ENCODE measurements around the gene MORC2.

MORC2 gene

DNA sequence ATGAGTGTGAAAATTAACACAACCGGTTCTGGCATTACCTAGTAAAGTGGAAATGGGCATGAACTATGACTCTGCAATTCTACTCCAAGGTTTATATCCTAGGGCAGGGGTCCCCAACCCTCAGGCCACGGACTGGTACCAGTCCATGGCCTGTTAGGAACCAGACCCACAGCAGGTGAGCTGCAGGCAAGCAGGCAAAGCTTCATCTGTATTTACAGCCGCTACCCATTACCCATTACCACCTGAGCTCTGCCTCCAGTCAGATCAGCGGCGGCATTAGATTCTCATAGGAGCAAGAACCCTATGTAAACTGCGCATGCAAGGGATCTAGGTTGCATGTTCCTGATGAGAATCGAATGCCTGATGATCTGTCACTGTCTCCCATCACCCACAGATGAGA is 49.8 kb downstream of the MORC2 start:
- DNase-seq, result no peak

DNA sequence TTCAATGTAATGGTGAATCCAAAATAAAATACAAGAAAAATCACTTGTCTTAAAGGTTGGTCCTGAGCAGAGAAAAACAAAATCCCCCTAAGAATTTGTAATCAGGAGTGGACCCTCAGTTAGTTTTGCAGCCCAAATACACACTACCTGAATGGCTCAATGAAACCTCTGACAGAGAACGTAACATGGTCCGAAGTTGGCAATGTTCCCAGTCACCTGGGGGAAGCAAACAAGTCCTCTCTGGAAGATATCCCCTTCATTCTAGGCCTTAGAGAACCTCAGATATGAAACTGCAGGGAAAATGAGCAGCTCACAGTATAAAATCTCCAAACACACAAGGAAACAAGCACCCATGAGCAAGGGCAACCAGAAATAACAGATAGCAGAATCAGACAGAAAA is 58.2 kb downstream of the MORC2 start:
- no peak for DNase-seq

DNA sequence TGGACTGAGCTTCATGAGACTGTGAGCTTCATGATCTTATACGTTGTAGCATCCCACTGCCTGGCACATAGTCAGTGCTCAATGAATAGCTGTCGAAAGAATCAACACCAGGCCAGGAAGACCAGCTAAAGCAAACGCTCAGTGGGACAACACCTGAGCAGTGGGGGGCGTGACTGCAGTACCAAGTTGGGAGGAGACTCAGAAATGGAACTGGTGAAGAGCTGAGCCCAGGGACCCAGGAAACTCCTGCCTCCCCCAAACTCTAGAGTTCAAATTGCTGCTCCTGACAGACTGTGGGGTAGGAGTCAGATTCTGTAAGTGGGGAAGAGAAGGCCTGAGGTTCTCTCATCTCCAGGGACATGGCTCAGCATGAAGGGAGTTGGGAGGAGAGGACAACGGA is 59.3 kb downstream of the MORC2 start:
- no peak for DNase-seq

DNA sequence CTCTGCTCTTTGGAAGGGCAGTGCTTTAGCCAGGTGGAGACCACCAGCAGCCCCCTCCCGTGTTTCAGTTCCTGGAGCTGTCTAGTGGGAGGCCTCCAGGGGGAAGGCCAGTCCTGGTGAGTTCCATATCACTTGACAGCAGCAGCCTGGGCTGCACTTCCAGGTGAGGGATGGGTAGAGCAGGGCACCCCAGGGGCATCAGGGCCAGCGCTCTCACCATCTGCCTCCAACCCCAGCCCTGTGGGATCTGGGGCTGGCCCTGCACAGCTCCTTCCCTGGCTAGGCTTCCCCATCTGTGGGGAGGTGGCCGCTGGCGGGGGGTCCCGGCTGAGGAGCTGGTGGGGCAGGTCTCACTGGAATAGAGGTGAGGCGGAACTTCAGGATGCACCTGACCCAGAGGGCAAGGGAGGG is 60.5 kb downstream of the MORC2 start:
- DNase-seq, result no peak

DNA sequence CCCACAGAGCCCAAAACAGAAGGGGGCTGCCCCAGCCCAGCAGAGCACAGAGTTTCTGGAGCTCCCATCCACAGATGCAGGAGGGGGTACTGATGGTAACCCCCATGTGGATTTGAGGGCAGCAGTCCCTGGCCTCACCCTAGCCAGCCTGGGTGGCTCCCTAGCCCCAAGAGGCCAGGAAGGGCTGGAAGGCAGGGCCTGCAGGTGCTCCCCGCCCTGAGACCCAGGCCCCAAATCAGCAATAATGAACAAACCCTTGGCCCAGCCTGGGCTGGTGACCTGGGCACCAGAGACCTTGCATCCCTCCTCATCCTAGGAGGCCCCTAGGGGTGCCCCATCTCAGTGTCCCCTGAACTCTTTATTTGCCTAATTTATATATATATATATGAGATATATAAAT is 61.6 kb downstream of the MORC2 start:
- DNase-seq, result no peak

DNA sequence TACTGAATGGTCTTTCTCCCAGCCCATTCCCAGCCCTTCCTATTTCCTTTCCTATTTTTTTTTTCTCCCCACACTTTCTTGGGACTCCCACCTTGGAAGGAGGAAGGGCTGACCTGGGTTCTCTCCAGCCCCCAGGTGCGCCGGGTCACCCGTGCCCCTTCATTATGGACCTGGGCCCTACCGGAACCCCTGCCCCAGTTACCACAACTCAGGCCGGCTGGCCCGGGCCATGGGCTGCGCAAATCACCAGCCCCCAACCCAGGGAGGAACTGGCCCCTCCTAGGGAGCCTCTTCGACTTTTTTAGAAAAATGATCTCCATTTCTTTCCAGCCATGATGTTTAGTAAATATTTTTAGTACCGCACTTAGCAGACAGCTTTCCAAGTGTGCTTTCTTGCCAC is 62.2 kb downstream of the MORC2 start:
- no peak for DNase-seq

DNA sequence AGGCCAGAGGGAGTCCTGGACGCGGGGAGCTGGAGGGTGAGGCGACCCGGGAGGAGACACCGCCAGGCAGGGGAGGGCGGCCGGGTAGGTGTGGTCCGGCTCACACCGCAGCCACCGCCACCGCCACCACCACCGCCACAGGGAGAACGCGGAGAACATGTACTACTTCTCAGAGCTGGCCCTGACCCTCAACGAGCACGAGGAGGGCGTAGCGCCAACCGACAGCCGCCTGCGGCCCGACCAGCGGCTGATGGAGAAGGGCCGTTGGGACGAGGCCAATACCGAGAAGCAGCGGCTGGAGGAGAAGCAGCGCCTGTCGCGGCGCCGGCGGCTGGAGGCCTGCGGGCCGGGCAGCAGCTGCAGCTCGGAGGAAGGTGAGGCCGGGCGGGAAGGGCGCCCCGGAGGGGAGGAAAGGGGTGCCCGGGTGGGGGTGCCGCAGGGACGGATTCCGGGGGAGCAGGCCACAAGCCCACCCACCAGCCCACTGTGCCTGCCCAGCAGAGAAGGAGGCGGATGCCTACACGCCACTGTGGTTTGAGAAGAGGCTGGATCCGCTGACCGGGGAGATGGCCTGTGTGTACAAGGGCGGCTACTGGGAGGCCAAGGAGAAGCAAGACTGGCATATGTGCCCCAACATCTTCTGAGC is 62.8 kb downstream of the MORC2 start:
- DNase-seq, result no peak

DNA sequence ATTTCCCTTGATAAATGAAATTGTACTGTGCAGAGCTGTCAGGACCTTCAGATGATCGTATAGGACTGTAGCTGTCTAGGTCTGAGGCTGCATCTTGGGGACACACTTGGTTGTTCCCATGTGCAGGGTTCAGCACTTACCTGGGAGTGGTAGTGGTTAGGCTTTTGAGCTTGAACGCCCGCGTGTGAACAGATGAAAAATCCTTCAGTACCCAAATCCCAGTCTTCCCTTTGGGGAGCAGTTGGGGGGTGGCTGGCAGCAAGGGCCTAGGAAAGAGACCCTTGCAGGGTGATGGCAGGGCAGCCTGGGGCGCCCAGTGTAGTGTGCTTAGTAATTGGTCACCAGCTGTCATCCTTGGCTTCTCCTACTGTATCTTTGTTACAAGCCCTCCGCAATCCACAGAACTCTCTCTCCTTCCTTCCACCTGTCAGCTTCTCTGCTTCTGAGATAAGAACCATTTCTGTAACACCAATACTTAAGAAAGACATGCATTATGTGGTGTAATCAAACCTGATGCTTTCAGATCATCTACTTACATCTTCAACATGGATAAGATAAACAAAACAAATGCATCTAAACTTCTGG is 64.6 kb downstream of the MORC2 start:
- DNase-seq, result no peak

DNA sequence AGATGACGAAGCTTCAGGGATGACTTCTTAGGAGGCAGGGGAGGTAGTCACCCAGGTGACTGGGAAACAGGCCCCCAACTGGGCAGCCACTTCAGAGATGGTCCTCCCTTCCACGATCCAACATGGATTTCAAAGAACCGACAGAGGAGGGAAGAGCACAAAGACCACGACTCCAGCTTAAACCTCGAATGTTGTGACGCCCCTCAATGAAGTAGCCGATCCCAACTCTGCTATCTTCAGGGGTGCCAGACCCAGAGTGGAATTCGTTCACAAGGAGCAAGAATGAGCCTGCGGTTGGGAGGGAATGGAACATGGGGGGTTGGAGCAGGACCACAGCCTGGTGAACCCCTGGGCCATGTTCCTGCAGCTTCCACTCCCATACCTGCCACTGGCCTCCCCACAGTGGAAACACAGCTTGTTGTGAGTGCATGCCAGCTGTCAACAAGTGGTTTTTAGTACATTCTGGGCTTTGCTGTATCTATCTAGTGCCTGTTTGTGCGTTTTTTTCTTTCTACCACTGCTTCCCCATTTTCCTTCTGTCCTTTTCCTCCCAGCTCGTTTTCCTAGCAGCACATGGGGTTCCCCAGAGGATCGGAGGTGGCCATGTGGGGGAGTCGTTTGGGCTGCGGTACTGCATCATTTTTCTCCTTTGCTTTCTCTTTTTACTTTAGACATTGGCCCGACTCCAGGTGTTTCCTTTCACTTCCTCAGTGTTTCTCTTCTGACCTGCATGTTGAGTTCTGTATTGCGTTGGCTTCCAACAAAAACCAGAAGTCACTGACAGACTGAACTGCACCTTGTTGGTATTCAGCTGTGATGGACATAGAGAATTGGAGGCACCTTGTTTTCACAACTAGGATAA is 65.8 kb downstream of the MORC2 start:
- no peak for DNase-seq

DNA sequence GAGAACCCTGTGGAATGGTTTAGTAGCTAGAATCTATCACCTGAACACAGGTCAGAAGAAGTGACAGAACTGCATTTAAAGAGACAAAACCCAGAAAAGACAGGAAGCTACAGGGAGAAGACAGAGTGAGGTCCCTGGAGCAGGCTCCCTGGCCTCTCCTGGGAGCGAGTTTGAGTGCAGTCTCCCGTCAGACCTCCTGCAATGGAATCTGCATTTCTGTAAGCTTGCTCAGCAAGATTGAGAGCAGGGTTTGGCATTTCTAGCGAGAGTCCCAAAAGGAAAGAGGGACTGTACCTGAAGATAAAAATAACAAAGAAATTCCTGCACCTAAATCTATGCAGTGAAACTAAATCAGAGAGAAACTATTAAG is 74.2 kb downstream of the MORC2 start:
- DNase-seq, result peak; percentile 19

DNA sequence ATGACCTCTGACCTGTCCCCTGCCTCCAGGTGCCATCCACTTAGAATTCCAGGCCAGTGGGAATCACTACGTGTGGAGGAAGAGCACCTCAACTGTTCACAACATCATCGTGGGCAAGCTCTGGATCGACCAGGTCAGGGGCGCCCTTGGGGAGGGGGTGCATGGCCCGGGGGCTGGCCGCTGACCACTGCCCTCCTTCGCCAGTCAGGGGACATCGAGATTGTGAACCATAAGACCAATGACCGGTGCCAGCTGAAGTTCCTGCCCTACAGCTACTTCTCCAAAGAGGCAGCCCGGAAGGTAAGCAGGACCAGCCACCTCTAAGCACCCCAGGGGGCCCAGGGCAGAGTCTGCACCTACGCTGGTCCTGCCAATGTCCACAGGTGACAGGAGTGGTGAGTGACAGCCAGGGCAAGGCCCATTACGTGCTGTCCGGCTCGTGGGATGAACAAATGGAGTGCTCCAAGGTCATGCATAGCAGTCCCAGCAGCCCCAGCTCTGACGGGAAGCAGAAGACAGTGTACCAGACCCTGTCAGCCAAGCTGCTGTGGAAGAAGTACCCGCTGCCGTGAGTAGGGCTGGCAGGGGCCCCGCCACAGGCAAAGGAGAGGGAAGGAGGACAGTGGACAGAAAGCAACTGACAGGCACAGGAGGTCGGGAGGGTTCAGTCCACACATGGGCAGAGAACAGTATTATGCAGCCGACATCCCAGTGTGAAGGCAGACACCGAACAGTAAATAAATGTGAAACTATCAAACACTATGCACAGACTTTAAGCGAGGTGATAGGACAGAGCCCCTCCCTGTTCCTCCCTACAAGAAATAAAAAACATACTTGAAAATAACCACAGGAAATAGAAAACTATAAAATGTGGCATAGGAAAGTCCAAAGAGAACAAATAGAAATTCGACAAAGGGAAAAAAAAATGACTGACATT is 74.9 kb downstream of the MORC2 start:
- no peak for DNase-seq

DNA sequence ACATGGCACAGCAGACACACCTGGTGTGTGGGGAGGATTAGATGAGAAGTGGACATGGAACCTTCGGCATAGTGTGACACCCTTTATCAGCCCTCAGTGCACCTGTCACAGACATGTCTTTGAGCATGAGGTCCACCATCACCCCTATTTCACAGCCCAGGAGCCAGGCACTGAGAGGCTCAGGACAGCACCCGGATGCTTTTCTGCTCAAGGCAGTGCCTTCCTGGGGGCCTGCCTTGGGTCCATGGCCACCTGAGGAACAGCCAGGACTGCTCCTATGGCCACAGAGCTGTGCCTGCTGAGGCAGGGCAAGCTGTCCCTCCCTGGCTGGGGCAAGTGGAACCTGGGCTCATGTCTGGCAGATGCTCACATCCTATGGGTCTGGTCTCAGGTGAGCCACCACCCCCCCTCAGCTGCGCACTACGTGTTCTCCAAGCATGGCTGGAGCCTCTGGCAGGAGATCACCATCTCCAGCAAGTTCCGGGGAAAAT is 75.8 kb downstream of the MORC2 start:
- no peak for DNase-seq

DNA sequence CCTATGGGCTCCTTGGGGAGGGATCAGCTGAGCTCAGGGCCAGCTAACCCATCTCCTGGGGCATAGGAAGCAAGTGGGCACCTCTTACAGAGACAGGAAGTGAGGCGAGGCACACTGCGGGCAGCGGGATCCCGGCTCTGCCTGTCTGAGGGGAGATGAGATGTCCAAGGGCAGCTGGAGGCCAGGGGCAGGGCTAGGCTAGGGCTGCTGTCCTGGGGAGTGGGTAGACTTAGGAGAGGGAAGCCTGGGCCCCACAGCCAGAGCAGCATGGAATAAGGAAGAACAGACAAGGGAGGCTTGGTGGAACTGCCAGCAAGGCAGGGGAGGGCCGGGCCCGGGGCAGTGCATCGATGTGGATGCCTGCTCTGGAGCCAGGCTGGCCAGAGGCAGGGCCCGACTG is 76.3 kb downstream of the MORC2 start:
- DNase-seq, result no peak

DNA sequence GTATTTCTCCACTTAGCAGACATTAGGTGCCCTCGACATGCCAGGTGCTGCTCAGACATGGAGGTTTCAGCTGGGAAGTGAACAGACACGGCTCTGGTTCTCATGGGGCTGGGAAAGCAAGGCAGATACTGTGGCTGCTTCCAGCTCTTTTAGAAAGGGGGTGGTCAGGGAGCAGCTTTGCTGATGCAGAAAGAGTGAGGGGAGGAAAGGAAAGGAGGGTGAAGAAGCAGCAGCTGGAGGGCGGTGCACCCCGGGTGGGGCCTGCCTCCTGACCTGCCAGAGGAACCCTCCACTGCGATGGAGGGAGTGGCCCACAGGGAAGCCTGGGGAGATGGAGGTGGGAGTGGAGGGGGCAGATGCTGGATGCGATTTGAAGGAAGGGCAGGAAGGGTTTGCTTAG is 76.8 kb downstream of the MORC2 start:
- no peak for DNase-seq

DNA sequence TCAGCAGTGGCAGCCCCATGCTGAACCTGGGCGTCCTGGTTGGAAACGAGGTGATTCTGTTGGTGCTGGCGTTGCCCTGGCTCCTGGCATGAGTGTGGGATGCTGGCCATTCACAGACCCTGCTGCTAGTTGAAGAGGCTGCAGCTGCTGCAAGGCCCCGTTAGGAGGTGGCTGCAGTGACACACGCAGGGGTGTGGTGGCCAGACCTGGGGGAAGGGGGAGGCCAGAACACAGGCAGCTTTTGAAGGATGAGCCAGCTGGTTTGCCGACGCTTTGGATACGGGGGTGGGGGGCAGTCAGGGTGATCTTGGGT is 77.2 kb downstream of the MORC2 start:
- DNase-seq, result no peak

DNA sequence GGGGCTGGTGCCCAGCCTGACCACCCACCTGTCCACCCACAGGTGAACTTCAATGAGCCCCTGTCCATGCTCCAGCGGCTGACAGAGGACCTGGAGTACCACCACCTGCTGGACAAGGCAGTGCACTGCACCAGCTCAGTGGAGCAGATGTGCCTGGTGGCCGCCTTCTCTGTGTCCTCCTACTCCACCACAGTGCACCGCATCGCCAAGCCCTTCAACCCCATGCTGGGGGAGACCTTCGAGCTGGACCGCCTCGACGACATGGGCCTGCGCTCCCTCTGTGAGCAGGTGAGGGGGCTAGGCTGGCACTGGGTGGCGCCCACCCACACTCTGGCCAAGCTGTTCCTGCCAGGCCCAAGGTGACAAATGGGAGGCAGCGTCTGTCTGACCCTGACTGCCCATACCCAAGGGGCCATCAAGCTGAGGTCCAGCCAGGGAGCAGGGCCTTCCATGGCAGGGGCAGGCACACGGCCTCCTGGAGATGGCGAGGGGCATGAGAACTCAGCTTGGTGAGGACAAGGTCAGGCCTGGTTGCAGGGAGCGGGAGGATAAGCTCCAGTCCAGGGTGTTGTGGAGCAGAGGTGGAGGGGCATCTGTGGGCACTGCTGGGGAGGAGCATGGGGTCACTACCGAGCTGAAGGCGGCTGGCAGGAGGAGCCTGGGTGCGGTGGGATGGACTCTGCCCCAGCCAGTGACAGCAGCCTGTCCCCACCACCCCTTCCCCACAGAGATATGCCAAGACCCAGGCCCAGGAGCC is 77.7 kb downstream of the MORC2 start:
- DNase-seq, result peak; percentile 15

DNA sequence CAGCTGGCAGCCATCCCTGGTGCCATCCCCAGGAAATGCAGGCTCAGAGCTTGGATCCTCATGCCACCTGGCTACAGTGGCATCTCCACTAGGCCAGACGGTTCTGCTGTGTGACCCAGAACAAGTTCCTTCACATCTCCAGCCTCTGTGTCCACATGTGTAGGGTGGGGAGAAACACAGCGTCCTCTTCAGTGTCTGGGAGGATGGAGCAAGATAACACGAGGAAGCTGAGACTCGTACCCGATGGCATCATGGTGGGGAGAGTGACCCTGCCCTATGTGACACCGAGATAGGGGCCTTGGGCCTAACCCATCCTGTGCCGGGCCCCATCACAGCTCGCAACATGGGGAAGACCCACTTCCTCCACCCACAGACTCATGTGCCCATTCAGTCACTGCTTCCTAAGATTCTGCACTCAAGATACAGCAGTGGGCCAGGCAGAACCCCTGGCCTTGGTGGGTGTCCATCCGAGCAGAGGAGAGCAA is 78.5 kb downstream of the MORC2 start:
- no peak for DNase-seq

DNA sequence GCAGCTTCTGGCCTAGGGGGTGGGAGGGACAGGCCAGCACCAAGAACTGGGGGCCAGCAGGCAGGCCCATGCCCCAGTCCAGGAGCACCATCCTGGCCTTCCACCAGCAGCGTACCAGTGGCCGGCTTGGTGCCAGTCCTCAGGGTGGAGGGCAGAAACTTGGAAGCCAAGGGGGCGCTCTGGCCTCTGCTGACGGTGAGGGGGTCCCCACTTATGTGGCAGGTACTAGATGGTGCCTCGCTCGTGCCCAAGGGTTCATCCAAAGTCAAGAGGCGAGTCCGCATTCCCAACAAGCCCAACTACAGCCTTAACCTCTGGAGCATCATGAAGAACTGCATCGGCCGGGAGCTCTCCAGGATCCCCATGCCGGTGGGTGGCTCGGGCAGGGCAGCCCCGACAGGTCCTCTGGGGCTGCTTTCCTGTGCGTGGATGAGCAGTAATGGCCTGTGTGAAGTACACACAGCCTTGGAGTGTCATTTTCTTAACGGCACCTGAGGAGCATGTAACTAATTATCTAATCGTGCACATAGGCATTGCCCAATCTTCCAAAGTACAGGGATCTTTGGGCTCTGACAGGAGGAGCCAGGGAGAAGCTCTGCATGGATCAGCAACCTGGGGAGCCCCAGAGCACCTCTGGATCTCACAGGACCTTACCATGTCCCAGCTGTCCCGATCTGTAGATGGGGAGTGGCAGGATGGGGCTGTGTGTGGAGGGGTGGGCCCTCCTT is 79.1 kb downstream of the MORC2 start:
- no peak for DNase-seq

DNA sequence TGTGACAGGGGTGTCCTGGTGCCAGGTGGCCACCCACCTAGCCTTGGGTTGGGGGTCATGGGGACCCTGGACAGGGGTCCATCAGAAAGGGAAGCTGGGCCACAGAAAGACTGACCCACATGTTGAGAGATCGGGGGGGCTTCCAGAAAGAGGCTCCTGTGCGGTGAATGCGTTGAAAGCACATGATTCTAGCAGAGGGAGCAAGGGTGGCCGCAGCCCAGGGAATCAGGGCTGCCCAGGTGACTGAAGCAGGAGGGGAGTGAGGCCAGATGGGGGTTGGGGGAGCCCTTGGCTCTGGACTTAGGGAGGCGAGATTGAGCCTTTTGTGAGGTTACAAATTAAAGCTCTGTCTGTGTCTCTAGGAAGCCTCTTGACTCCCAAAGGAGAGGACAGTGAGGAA is 80.7 kb downstream of the MORC2 start:
- no peak for DNase-seq

DNA sequence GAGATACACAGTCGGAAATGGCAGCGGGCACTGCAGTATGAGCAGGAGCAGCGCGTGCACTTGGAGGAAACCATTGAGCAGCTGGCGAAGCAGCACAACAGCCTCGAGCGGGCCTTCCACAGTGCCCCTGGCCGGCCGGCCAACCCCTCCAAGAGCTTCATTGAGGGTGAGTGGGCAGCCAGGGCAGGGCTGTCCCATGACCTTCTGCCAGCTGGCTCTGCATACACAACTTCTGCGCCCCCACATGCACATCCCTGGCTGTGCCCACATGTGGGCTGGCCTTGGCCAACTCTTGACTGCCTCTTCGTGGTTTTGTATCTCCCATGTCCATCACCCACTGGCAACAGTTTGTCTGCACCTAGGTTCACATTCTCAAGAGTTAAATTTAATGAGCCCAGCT is 81.1 kb downstream of the MORC2 start:
- no peak for DNase-seq

DNA sequence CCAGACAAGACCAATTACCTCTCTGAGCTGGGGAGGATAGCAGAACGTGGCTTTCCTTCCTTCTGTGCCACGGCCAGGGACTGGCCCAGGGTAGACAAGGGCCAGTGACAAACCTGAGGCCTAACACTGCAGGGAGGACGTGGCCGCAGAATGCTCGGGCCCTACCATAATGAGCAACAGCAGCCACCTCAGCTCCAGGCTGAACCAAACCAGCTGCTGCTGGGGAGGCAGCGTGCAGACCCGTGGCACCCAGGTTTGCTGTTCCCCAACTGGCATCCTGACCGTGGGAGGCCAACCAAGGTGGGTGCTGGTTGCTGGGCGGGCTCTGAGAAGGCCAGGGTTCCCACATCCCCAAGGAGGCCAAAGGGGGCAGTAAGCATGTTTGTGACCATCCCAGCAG is 83.0 kb downstream of the MORC2 start:
- DNase-seq, result no peak

All from fibroblast of skin of back (primary cell).